Body of pancreas (tissue), 4 donors: ENCODE data around the gene MBTPS1.

Experiments used
- CTCF ChIP-seq, 7 experiments: fragments of 450-650 bp in 4 of 7; fragments of 200-600 bp in 3 of 7; sonication (generic) in 3 of 7; IDR thresholded peaks; one replicate each; pipeline ENCODE4 v1.5.1; 2016 to 2019; ENCODE audit warnings: antibody characterized with exemption in 7 of 7
- POLR2A ChIP-seq, 3 donors: fragments of 450-650 bp; IDR thresholded peaks; one replicate each; pipeline ENCODE4 v1.6.1; 2016; ENCODE audit warnings: antibody characterized with exemption in 3 of 3, mild to moderate bottlenecking in 2 of 3

DNA sequence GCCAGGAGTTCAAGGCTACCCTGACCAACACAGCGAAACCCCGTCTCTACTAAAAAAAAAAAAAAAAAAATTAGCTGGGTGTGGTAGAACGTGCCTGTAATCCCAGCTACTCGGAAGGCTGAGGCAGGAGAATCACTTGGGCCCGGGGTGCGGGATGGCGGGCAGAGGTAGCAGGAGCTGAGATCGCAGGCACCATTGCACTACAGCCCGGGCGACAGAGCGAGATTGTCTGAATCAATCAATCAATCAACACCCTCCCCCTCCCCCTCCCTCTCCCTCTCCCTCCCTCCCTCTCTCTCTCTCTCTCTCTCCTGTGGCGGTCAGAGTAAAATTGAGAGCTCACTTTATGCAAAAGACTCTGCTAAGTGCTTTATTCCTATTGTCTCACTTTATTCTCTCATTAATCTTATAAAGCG, 27.1 kb upstream of the MBTPS1 start:
- no peak for TF ChIP-seq POLR2A (IDR thresholded peaks at IDR 0.05)
- no peak for TF ChIP-seq CTCF (IDR thresholded peaks at IDR 0.05)
